Testis (tissue), 5 donors: ENCODE results near the gene YDJC. TPM values are rescaled to one million over a fixed set of nuclear protein-coding genes. Genes with fewer than 3 reads are reported as not detected.
A peak's percentile ranks its signal among the peaks of the same experiment; 100 is the strongest.
"Not testable (repeated sequence)": the region's sequence is repeated elsewhere in the genome, so short reads cannot be mapped to it uniquely, and the experiment has no call there.

Source experiments
- DNase-seq: peaks from one replicate; pipeline ENCODE4 v3.0.0-alpha.2; 2019
- H3K27ac ChIP-seq, 2 donors: fragments of 200-600 bp; sonication (generic); one replicate each; pipeline ENCODE4 v1.5.1; 2019
- H3K27me3 ChIP-seq: fragments of 200-600 bp; sonication (generic); one replicate; pipeline ENCODE4 v1.5.1; 2019
- H3K36me3 ChIP-seq: fragments of 200-600 bp; sonication (generic); one replicate; pipeline ENCODE4 v1.5.1; 2017; ENCODE audit warnings: low read depth; ENCODE audit errors: missing control alignments
- H3K4me1 ChIP-seq: fragments of 200-600 bp; sonication (generic); one replicate; pipeline ENCODE4 v1.5.1; 2019
- H3K4me3 ChIP-seq, 2 donors: fragments of 200-600 bp; sonication (generic); one replicate each; pipeline ENCODE4 v1.5.1; 2017 to 2019
- H3K9me3 ChIP-seq: fragments of 200-600 bp; sonication (generic); one replicate; pipeline ENCODE4 v1.5.1; 2017
- POLR2A ChIP-seq: fragments of 450-650 bp; IDR thresholded peaks from one replicate; pipeline ENCODE4 v1.6.1; 2017; ENCODE audit warnings: antibody characterized with exemption, mild to moderate bottlenecking, moderate library complexity
- WGBS, 2 donors: methylation state at CpG; one replicate each; pipeline ENCODE4 v1.1.5; 2018; 5-methylcytosine and 5-hydroxymethylcytosine counted together
- intact Hi-C: fragments of 100-400 bp; cut with DNase I; formaldehyde crosslinking; loops from one replicate; pipeline ENCODE4 v1.15.1; 2023; ENCODE audit warnings: low total_unique reads
- long read RNA-seq, 2 donors: transcript quantifications; one replicate each; lab custom pipeline, GENCODE V29; 2026
- polyA plus RNA-seq: library from polyadenylated mRNA; stranded (reverse); fragments of 350-450 nt; fragmentation: Illumina TruSeq; extraction: RNeasy Lipid Tissue Mini Kit (QIAGEN cat#74804); gene quantifications from one replicate; pipeline ENCODE4 v1.2.3, GENCODE V29; 2014; ENCODE audit warnings: low read depth, low replicate concordance; ENCODE audit not compliant: insufficient read depth
- total RNA-seq, 2 donors: library from RNA; depleted of rRNA; stranded (reverse); fragments of >200 nt; gene quantifications; one replicate each; pipeline ENCODE4 v1.2.3, GENCODE V29; 2016
- TF ChIP-seq, protein P1 (sequence below), 3 experiments: fragments of 450-650 bp in 2 of 3; fragments of 200-600 bp in 1 of 3; sonication (generic) in 1 of 3; IDR thresholded peaks; one replicate each; pipeline ENCODE4 v1.5.1; 2016 to 2019; ENCODE audit warnings: antibody characterized with exemption in 3 of 3, mild to moderate bottlenecking in 2 of 3, moderate library complexity in 1 of 3

The YDJC gene
- total RNA-seq (10 to 100 TPM; 36.5 to 37.1 TPM), polyA plus RNA-seq (9.9 TPM)
- long read RNA-seq, donor 1, transcript YDJC-201 (5 exons, 1,351 nt), result major isoform, 6 of 13 reads
- long read RNA-seq, donor 1, partial matches to known transcripts, result 0 of 13 reads
- long read RNA-seq, donor 1, other reads (novel, unspliced or antisense), result 0 of 13 reads
- long read RNA-seq, donor 2, partial matches to known transcripts, result 0 of 5 reads
- long read RNA-seq, donor 2, other reads (novel, unspliced or antisense), result 0 of 5 reads

DNA sequence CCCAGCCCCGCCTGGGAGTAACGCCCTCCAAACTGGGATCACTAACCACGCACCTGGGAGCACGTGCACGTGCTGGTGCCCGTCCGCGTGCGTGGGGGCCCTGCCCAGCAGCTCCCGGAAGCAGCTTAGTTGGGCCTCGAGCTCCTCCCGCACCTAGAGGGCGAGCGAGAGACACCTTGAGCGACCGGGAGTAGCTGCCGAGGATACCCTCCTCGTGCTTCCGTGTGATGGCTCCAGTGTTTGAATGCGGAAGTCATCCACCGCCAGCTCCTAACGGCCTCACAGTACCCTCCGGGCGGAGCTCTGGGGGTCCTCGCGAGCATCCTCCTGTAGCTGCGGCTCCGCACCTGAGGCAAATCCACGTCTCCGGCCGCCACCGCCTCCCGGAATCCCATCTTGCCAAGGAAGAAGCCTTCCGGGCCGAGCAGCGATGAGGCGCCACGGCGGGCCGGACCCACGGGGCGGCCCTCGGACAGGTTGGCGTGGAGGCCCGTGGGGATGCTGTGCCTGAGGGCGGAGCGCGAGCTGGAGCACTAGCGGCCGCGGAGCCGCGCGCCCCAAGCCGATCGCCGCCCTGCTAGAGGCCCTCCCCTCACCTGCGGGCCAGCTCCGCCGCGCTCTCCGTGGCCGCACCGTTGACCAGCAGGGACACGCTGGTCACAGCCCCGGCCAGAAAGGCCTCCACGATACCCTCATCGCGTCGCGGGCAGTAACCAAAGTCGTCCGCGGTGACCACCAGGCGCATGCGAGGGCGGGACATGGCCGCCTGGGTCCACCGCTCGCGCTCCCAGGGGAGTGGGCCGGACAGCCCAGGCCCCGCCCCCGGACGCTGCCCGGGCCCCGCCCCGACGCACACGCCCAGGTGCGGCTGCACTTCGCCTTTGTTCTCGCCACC is at the start of gene YDJC:
Gene YDJC (minus strand): TSS at position 768 of the 895 bp plus-strand sequence. CDS start 8 bp downstream, at position 760.
- H3K27ac ChIP-seq, result peak within 1 kb of the TSS; percentile 7 to 46
- intact Hi-C loops, result no loop called here
- no peaks in the 10 kb centered on the region for H3K9me3 ChIP-seq
- peak within 1 kb of the TSS; percentile 63 to 89 for H3K4me3 ChIP-seq
- no peak for TF ChIP-seq POLR2A
- TF ChIP-seq, protein P1, sequence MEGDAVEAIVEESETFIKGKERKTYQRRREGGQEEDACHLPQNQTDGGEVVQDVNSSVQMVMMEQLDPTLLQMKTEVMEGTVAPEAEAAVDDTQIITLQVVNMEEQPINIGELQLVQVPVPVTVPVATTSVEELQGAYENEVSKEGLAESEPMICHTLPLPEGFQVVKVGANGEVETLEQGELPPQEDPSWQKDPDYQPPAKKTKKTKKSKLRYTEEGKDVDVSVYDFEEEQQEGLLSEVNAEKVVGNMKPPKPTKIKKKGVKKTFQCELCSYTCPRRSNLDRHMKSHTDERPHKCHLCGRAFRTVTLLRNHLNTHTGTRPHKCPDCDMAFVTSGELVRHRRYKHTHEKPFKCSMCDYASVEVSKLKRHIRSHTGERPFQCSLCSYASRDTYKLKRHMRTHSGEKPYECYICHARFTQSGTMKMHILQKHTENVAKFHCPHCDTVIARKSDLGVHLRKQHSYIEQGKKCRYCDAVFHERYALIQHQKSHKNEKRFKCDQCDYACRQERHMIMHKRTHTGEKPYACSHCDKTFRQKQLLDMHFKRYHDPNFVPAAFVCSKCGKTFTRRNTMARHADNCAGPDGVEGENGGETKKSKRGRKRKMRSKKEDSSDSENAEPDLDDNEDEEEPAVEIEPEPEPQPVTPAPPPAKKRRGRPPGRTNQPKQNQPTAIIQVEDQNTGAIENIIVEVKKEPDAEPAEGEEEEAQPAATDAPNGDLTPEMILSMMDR (IDR thresholded peaks at IDR 0.05), result peak in 2 of 3 experiments; percentile 21 to 45
- H3K4me1 ChIP-seq, result peaks cover 7% of the 10 kb centered on the region
- 1 to 2% methylated on average over 11 to 63 of the region's 93 CpGs for WGBS, 2 donors
- no peaks in the 10 kb centered on the region for H3K36me3 ChIP-seq
- DNase-seq, result peak; percentile 96
- H3K27me3 ChIP-seq, result no peaks in the 10 kb centered on the region

GRCh38 chr22:21679383-21679782 is 49.6 kb upstream of the YDJC start:
- Histone ChIP-seq H3K27ac (no peak overlapping the region), H3K4me3 (no peak overlapping the region), H3K27me3 (no peaks in the 10 kb centered on the region), H3K36me3 (no peaks in the 10 kb centered on the region), H3K4me1 (no peaks in the 10 kb centered on the region), H3K9me3 (no peaks in the 10 kb centered on the region)
- no peak for TF ChIP-seq POLR2A
- 82 to 99% methylated on average over 4 of the region's 4 CpGs for WGBS, 2 donors
- intact Hi-C loops, result no loop called here
- no peak for DNase-seq

GRCh38 chr22:21678842-21679241 is 49.0 kb upstream of the YDJC start:
- H3K27me3 ChIP-seq, H3K9me3 ChIP-seq, DNase-seq, intact Hi-C loops, H3K36me3 ChIP-seq, H3K4me1 ChIP-seq, H3K4me3 ChIP-seq, H3K27ac ChIP-seq: not testable (repeated sequence)
- 94 to 97% methylated on average over 12 of the region's 12 CpGs for WGBS, 2 donors

GRCh38 chr22:21677606-21678443 is 48.0 kb upstream of the YDJC start:
- Histone ChIP-seq H3K9me3 (no peaks in the 10 kb centered on the region), H3K27me3 (no peaks in the 10 kb centered on the region), H3K27ac (no peak overlapping the region), H3K36me3 (no peaks in the 10 kb centered on the region), H3K4me3 (no peak overlapping the region), H3K4me1 (no peaks in the 10 kb centered on the region)
- no peak for TF ChIP-seq POLR2A
- intact Hi-C loops, result no loop called here
- 88 to 91% methylated on average over 13 to 15 of the region's 15 CpGs for WGBS, 2 donors
- DNase-seq, result no peak

GRCh38 chr22:21674638-21675245 is 44.9 kb upstream of the YDJC start:
- H3K4me1 ChIP-seq, result no peaks in the 10 kb centered on the region
- no peaks in the 10 kb centered on the region for H3K36me3 ChIP-seq
- intact Hi-C loops, result no loop called here
- H3K9me3 ChIP-seq, result no peaks in the 10 kb centered on the region
- no peak for DNase-seq
- no peak overlapping the region for H3K27ac ChIP-seq
- 95% methylated on average over 12 of the region's 12 CpGs for WGBS, 2 donors
- TF ChIP-seq, protein P1 (IDR thresholded peaks at IDR 0.05), result no peak
- no peak overlapping the region for H3K4me3 ChIP-seq
- no peaks in the 10 kb centered on the region for H3K27me3 ChIP-seq
